ENCODE results near the gene DIAPH1.

Gene DIAPH1

DNA sequence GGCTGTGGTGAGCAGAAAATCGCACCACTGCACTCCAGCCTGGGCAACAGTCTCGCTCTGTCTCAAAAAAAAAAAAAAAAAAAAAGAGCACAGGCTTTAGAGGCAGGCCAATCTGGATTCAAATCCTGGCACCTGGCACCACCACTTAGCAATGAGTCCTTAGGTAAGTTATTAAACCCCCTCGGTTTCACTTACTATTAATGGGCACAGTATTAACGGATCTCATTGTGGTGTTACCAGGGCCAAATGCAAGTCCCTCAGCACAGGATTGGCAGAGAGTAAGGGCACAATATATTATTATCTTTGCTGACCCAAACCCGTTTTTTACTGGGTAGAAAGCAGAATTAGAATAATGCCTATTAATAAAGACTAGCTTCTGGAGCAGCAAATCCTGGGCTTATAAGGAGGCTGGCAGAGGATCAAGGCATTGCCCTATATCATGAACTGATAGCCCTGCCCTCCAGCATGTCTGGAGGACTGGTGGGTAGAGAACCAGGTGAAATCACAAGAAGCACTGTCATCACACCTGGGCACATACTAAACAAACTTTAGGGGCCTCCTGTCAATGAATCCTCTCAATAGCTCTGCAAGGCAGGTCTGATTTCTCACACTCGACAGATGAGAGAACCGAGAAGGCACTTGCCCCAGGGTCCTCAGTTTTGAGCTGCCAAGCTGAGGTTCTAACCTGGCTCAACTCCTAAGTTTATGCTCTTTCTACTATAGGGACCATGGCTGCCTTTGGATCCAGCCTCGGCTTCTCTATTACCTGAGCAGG is 112.2 kb downstream of the DIAPH1 start:
- no peak for DNase-seq (ENCODE audit: low read depth in 2 of 2)

GRCh38 chr5:141504216-141504615 is 114.6 kb downstream of the DIAPH1 start:
- no peak for DNase-seq (ENCODE audit: low read depth in 2 of 2)

- no peak for DNase-seq (ENCODE audit: low read depth in 2 of 2)
Observed at GRCh38 chr5:141503681-141504080, 115.1 kb downstream of the DIAPH1 start.

- no peak for DNase-seq (ENCODE audit: low read depth in 2 of 2)
Observed at GRCh38 chr5:141501761-141502160, 117.0 kb downstream of the DIAPH1 start.

DNA sequence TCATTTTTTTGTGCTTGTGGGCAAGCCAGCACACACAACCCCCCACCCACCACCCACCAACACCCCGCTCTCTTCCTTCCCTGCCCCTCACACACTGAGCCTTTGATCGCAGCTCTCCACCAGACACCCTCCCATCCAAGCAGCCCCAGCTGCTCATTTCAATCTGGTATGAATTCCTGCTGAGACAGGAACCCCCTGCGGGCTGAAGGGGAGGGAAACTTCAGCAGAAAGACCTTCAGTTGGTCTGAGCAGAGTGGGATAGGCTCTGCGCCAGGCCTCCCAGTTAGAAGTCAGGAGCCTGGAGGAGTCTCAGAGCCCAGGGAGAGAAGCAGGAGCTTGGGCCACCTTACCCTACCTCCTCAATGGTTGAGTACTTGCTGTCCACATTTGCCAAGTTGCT is 122.8 kb downstream of the DIAPH1 start:
- no peak for DNase-seq (ENCODE audit: low read depth in 2 of 2)

DNA sequence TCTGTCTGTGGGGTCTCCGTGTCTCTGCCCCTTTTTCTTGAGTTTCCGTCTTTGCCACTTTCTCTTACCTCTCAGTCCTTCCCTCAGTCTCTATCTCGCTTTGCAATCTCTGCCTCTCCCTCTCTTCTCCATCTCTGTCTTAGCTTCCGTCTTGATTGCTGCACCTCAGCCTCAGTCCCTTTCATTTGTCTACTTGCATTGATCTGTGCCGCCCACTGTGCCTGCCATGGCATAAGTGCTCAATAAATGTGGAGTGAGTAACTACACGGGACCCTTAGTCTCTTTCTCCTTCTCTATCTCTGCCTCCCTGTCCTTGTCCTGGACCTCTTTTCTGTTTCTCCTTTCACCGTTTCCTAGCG is 123.4 kb downstream of the DIAPH1 start:
- DNase-seq (ENCODE audit: low read depth in 2 of 2): no peak

- DNase-seq (ENCODE audit: low read depth in 2 of 2): no peak
Observed at GRCh38 chr5:141494761-141495452, 123.9 kb downstream of the DIAPH1 start.

- DNase-seq (ENCODE audit: low read depth in 2 of 2): no peak
Observed at GRCh38 chr5:141493500-141494422, 125.0 kb downstream of the DIAPH1 start.

DNA sequence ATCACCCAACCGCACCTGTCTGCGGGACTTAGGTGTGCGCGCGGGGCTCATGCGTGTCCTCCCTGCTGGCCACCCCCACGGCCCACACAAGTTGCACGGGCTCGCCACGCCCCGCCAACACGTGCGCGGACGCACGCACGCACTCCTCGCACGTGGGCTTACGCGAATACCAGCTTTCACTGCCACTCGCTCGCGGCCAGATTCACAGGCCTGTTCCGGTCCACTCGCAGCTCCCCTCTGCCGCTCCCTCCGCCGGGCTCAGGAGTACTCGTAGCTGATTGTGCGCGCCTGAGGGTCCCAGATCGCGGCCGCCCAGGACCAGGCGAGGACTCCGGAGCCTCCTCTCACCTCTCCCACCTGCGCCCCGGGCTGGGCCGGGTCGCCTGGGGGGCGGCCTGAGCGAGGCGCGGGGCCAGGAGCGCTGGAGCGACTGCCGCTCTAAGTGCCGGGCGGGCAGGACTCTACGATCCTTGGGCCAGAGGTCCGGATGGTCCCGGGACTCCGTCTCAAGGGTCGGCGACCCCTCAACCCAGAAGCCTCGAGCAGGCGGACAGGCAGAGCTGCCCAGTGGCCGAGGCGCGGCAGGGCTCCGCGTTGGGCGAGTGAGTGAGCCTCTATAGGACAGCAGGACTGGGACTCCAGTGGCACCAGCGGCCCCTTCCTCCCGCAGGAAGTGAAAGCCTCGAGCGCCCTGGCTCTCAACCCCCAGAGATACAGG is 126.5 kb downstream of the DIAPH1 start:
- DNase-seq (ENCODE audit: low read depth in 2 of 2): no peak

- DNase-seq (ENCODE audit: low read depth in 2 of 2): no peak
Observed at GRCh38 chr5:141491323-141492167, 127.3 kb downstream of the DIAPH1 start.

DNA sequence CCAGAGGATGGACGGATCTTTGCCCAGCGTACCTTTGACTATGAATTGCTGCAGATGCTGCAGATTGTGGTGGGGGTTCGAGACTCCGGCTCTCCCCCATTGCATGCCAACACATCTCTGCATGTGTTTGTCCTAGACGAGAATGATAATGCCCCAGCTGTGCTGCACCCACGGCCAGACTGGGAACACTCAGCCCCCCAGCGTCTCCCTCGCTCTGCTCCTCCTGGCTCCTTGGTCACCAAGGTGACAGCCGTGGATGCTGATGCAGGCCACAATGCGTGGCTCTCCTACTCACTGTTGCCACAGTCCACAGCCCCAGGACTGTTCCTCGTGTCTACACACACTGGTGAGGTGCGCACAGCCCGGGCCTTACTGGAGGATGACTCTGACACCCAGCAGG is 128.0 kb downstream of the DIAPH1 start:
- DNase-seq (ENCODE audit: low read depth in 2 of 2): no peak

DNA sequence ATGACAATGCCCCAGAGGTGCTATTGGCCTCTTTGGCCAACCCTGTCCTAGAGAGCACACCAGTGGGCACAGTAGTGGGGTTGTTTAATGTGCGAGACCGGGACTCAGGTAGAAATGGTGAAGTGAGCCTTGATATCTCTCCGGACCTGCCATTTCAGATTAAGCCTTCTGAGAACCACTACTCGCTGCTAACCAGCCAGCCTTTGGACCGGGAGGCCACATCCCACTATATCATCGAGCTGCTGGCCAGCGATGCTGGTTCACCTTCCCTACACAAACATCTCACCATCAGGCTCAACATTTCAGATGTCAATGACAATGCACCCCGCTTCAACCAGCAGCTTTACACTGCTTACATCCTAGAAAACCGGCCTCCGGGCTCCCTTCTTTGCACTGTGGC is 128.5 kb downstream of the DIAPH1 start:
- no peak for DNase-seq (ENCODE audit: low read depth in 2 of 2)

DNA sequence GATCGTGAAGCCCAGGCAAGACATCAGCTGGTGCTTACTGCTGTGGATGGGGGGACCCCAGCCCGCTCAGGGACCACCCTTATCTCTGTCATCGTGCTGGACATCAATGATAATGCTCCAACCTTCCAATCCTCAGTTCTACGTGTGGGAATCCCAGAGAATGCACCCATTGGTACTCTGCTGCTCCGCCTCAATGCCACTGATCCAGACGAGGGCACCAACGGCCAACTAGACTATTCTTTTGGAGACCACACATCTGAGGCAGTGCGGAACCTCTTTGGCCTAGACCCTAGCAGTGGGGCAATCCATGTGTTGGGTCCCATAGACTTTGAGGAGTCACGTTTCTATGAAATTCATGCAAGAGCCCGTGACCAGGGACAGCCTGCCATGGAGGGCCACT is 129.0 kb downstream of the DIAPH1 start:
- no peak for DNase-seq (ENCODE audit: low read depth in 2 of 2)

GRCh38 chr5:141488591-141489561 is 129.9 kb downstream of the DIAPH1 start, which contains the start of gene PCDHGC5:
PCDHGC5 (plus strand) TSS chr5:141489081; CDS start chr5:141489241, 160 bp downstream.
- no peak for DNase-seq (ENCODE audit: low read depth in 2 of 2)

DNA sequence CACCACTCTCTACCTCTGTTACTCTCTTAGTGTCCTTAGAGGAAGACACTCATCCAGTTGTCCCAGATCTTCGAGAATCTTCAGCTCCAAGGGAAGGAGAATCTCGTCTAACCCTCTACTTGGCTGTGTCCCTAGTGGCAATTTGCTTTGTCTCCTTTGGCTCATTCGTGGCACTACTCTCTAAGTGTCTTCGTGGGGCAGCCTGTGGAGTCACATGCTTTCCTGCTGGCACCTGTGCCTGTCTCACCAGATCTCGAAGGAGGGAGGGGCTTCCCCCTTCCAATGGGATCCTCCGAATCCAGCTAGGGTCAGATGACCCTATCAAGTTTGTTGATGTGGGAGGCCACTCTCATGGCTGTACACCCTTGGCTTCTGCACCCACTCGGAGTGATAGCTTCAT is 131.7 kb downstream of the DIAPH1 start:
- no peak for DNase-seq (ENCODE audit: low read depth in 2 of 2)

DNA sequence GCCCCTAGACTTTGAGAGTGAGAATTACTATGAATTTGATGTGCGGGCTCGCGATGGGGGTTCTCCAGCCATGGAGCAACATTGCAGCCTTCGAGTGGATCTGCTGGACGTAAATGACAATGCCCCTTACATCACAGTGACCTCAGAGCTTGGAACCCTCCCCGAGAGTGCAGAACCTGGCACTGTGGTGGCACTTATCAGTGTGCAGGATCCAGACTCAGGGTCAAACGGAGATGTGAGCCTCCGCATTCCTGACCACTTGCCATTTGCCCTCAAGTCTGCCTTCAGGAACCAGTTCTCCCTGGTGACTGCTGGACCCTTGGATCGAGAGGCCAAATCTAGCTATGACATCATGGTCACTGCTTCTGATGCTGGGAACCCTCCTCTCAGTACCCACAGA is 132.7 kb downstream of the DIAPH1 start:
- no peak for DNase-seq (ENCODE audit: low read depth in 2 of 2)

DNA sequence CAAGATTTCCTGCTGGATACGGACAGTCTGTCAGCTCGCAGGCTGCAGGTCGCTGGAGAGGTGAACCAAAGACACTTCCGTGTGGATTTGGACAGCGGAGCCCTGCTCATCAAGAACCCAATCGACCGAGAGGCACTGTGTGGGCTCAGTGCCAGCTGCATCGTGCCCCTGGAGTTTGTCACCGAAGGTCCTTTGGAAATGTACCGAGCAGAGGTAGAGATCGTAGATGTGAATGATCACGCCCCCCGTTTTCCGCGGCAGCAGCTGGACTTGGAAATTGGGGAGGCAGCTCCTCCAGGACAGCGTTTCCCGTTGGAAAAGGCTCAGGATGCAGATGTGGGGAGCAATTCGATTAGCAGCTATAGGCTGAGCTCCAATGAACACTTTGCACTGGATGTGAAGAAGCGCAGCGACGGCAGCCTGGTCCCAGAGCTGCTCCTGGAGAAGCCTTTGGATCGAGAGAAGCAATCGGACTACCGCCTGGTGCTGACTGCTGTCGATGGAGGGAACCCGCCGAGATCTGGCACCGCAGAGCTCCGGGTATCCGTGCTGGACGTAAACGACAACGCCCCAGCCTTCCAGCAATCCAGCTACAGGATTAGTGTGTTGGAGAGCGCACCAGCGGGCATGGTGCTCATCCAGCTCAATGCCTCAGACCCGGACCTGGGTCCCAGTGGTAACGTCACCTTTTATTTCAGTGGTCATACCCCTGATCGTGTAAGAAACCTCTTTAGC is 133.3 kb downstream of the DIAPH1 start:
- no peak for DNase-seq (ENCODE audit: low read depth in 2 of 2)

DNA sequence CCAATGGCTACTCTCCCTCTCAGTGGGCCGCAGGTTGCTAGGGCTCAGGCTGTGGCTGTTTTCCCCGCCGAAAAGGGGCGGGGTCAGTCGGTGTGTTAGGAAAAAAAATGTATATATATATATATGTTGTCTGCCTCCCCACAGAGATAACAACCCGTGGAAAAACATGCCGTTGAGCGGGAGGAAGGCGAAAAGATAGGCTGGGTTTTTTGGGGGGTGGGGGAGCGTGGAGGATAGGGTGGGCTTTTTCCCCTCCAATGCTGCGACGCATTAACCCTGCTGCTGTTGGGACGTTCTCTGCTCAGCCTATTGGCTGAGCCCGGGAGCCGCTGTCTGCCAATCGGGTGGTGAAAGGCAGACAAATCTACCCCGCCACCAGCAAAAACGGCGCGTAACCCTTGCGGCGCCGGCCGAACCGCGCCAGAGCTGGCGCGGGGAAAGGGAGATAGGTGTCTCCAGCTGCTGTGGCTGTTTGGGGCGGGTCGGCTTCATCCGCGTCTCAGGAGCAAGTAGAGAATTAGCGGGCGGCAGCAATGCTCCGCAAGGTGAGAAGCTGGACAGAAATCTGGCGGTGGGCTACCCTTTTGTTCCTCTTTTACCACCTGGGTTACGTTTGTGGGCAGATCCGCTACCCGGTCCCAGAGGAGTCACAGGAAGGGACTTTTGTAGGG is 134.0 kb downstream of the DIAPH1 start, which contains the start of gene PCDHGC4:
Gene PCDHGC4 (plus strand): TSS at position 390 of the 671 bp plus-strand sequence. CDS start 144 bp downstream, at position 534.
- DNase-seq (ENCODE audit: low read depth in 2 of 2): no peak
